SK-N-MC (cell line): ENCODE data around the gene PCGF6.

Source experiments
- EZH2 ChIP-seq: fragments of 200-600 bp; sonication (generic); IDR thresholded peaks from one replicate; pipeline ENCODE4 v1.6.1; 2017; ENCODE audit warnings: antibody characterized with exemption
- POLR2AphosphoS5 ChIP-seq: IDR thresholded peaks from 2 replicates; pipeline ENCODE4 v1.6.1; 2012; ENCODE audit warnings: mild to moderate bottlenecking, low read depth, low read length, borderline replicate concordance

GRCh38 chr10:103281753-103282152, 69.2 kb downstream of the PCGF6 start:
- TF ChIP-seq EZH2, result no peak
- TF ChIP-seq POLR2AphosphoS5, result no peak
